CD4-positive, alpha-beta T cell treated with Interleukin-12 subunit alpha and Interleukin-12 subunit beta, for 1 hour (primary cell): ENCODE measurements around the gene ATP8B4.
A peak's percentile ranks its signal among the peaks of the same experiment; 100 is the strongest.
"Not testable (repeated sequence)": the region's sequence is repeated elsewhere in the genome, so short reads cannot be mapped to it uniquely, and the experiment has no call there.

ENCODE experiments used
- DNase-seq: peaks from one replicate; pipeline ENCODE4 v3.0.0-alpha.2; 2020

ATP8B4 gene

GRCh38 chr15:50119063-50120040, at the start of gene ATP8B4:
ATP8B4 (minus strand) TSS chr15:50119233; CDS start chr15:50106966, 12,267 bp downstream.
- no peak for DNase-seq

- no peak for DNase-seq
Observed at GRCh38 chr15:50168379-50168778, 49.3 kb upstream of the ATP8B4 start.

GRCh38 chr15:50167110-50167509, 48.1 kb upstream of the ATP8B4 start:
- no peak for DNase-seq

GRCh38 chr15:50166216-50166615, 47.2 kb upstream of the ATP8B4 start:
- no peak for DNase-seq

- no peak for DNase-seq
Observed at GRCh38 chr15:50164458-50164857, 45.4 kb upstream of the ATP8B4 start.

GRCh38 chr15:50163719-50164410, 44.8 kb upstream of the ATP8B4 start:
- no peak for DNase-seq

GRCh38 chr15:50162969-50163718, 44.1 kb upstream of the ATP8B4 start:
- no peak for DNase-seq

- DNase-seq = not testable (repeated sequence)
Observed at GRCh38 chr15:50158236-50158635, 39.2 kb upstream of the ATP8B4 start.

- no peak for DNase-seq
Observed at GRCh38 chr15:50151476-50151875, 32.4 kb upstream of the ATP8B4 start.

GRCh38 chr15:50150851-50151250, 31.8 kb upstream of the ATP8B4 start:
- no peak for DNase-seq

- no peak for DNase-seq
Observed at GRCh38 chr15:50150349-50150748, 31.3 kb upstream of the ATP8B4 start.

- no peak for DNase-seq
Observed at GRCh38 chr15:50149090-50149489, 30.1 kb upstream of the ATP8B4 start.

- no peak for DNase-seq
Observed at GRCh38 chr15:50148362-50148963, 29.4 kb upstream of the ATP8B4 start.

- no peak for DNase-seq
Observed at GRCh38 chr15:50146632-50147031, 27.6 kb upstream of the ATP8B4 start.

- peak; percentile 53 for DNase-seq
Observed at GRCh38 chr15:50145451-50145872, 26.4 kb upstream of the ATP8B4 start.

- DNase-seq = no peak
Observed at GRCh38 chr15:50144341-50145120, 25.5 kb upstream of the ATP8B4 start.

- DNase-seq = no peak
Observed at GRCh38 chr15:50143255-50143860, 24.3 kb upstream of the ATP8B4 start.

- DNase-seq = no peak
Observed at GRCh38 chr15:50141856-50142255, 22.8 kb upstream of the ATP8B4 start.

- no peak for DNase-seq
Observed at GRCh38 chr15:50140983-50141382, 21.9 kb upstream of the ATP8B4 start.

- no peak for DNase-seq
Observed at GRCh38 chr15:50140098-50140497, 21.1 kb upstream of the ATP8B4 start.

- no peak for DNase-seq
Observed at GRCh38 chr15:50138391-50138790, 19.4 kb upstream of the ATP8B4 start.
